ENCODE data around the gene NAA60.
"Not testable (repeated sequence)": the region's sequence is repeated elsewhere in the genome, so short reads cannot be mapped to it uniquely, and the experiment has no call there.

Gene NAA60

DNA sequence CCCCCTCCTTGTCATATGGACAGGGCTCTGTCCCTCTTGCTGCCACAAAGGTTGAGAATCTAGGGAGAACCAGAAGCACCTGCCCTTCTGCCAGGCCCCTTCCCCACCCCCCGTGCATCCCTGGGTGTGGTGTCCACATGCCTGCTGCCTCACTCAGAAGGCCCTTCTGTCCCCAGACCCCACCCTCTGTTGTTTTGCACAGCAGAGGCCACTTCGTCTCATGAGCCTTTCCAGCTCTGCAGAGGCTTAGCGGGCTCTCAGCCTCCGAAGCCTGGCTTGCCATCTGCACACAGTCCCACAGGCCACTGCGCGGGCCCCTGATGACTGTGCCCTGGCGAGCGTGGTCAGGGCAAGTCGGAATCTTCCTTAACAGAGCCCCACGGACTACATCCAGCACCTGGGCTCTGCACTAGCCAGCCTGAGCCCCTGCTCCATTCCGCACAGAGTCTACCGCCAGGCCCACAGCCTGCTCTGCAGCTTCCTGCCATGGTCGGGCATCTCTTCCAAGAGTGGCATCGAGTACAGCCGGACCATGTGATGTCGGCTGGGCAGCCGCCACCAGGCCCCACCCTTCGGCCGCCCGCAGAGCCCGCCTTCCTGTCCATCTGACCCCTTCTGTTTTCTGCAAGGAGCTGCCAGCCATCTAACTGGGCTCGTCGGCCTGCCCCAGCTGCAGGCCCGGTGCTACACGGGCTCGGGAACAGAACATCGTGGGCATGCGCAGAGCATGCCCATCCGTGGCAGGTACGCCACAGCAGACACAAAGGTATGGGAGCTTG lies 41.0 kb downstream of the NAA60 start:
- DNase-seq (ENCODE audit: low read depth): no peak

- no peak for DNase-seq (ENCODE audit: low read depth)
Observed at GRCh38 chr16:3485097-3485745, 41.7 kb downstream of the NAA60 start.

DNA sequence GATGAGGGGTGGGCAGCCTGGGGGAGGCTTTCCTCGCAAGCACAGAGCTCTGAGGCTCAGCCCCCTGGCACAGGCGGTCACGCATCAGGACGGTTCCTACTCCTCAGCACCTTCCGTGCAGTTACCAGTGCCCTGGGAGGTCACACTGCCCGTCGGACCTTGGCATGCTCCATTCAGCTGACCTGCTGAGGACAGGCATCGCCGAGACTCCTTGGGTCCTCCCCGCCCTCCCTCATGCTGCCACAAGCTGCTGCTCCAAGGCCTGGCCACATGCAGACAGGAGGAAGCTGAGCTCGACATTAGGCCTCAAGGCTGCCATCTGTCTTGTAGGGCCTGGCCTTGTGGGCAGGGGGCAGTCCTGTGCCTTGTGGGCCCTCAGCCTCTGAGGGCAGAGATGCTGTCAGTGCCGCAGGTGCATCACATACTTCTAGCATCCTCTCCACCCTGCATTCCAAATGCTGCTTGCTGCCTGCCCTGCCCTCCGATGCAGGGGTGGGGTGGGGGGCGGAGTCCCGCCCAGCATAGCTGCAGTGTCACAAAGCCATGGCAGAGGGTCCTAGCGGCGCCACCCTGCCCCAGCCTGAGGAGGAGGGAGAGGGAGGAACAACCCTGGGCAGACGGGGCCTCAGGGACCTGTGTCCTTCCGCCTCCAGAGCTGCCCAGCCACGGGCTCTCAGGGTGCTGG lies 42.5 kb downstream of the NAA60 start:
- DNase-seq (ENCODE audit: low read depth): no peak

GRCh38 chr16:3486506-3487215 lies 43.2 kb downstream of the NAA60 start:
- DNase-seq (ENCODE audit: low read depth): no peak

GRCh38 chr16:3487521-3488410 lies 44.3 kb downstream of the NAA60 start:
- DNase-seq (ENCODE audit: low read depth): no peak

- DNase-seq (ENCODE audit: low read depth): no peak
Observed at GRCh38 chr16:3488801-3489200, 45.3 kb downstream of the NAA60 start.

DNA sequence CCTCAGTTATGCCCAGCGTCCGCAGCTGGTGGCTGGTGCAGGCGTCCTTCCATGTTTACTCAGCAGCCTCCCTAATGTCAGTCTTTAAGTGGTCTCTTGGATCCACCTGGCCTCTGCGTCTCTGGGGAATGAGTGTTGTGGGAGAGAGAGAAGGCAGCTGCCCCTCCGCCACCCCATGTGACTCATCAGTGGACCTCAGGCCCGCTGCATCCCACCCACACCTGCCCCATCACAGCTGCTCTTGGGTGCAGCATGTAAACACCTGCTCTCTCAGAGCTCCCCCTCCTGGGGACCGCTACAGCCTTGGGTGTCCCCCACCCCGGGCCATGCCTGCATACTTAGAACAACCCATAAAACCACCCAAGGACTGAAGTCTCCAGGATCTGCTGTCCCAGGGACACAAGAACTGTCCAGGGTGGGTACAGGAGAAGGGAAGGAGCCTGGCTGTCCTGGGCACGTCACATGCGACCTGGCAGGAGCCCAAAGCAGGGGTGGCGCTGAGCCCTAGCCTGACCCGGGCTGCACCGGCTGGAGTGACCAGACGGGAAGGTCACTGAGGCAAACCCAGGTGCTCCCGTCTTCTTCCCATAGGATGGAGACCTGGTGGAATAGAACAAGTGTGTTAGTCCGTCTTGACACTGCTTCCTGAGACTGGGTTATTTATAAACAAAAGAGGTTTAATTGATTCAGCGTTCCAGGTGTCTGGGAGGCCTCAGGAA lies 47.6 kb downstream of the NAA60 start:
- no peak for DNase-seq (ENCODE audit: low read depth)

- DNase-seq (ENCODE audit: low read depth): no peak
Observed at GRCh38 chr16:3492356-3492755, 48.9 kb downstream of the NAA60 start.

DNA sequence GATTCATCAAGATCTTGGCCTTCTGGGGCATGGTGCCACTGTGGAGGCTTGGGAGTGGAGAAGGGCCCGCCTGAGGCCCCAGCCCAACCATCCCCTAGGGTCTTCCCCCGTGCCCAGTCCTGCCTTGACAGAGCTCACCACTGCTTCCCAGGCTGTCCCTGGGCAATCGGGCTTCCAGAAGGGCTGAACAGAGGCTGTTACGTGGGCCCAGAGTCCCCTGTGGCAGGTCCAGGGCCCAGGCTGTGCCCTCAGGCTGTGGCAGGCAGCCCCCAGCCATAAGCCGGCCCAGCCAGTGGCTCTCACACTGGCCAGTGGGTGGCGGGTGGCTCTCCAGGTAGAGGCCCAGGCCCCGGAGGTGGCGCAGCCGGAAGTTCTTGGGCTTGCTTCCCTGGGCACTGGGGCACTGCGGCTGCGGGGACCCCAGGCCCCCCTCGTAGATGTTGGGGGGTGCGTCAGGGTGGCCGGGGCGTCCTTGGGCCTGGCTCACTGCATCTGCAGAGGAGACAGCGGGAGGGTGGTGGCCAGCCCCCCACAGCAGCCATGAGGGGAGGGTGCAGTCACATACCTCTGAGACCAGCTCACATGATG lies 51.0 kb downstream of the NAA60 start:
- no peak for DNase-seq (ENCODE audit: low read depth)

DNA sequence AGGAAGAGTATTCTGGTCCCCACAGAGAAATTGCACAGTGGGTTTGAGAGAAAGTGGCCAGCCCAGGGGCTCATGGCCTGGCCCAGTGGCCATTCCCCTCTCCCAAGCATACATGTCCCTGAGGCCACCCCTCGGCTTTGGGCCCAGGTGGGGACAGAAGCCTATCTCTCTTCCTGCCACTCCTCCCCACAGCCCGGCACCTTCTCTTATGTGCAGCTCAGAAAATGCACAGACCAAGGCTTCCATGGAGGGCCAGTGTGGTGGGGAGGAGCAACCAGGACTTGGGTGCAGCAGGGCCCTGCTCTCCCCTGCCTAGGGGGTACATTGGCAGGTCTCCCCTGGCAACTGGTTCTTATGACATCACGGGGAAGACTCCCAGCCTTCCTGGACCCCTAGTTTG lies 51.7 kb downstream of the NAA60 start, which contains the start of gene C16orf90:
Gene C16orf90, minus strand, starts transcription at position 314 of the 400 bp plus-strand sequence. Its CDS starts 68 bp downstream, at position 246.
- DNase-seq (ENCODE audit: low read depth): no peak

- DNase-seq (ENCODE audit: low read depth): no peak
Observed at GRCh38 chr16:3496386-3496785, 52.9 kb downstream of the NAA60 start.

- DNase-seq (ENCODE audit: low read depth): no peak
Observed at GRCh38 chr16:3497771-3498170, 54.3 kb downstream of the NAA60 start.

DNA sequence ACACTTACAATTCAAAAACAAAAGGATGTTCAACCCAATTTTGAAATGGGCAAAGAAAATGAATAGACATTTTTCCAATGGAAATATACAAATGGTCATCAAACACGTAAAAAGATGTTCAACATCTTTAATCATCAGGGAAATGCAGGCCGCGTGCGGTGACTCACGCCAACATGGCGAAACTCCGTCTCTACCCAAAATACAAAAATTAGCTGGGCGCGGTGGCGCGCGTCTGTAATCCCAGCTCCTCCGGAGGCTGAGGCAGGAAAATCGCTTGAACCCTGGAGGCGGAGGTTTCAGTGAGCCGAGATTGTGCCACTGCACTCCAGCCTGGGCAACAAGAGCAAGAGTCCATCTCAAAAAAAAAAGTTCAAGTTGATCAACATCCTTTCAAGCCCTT lies 55.5 kb downstream of the NAA60 start:
- no peak for DNase-seq (ENCODE audit: low read depth)

- DNase-seq (ENCODE audit: low read depth): not testable (repeated sequence)
Observed at GRCh38 chr16:3501412-3501761, 57.9 kb downstream of the NAA60 start.

DNA sequence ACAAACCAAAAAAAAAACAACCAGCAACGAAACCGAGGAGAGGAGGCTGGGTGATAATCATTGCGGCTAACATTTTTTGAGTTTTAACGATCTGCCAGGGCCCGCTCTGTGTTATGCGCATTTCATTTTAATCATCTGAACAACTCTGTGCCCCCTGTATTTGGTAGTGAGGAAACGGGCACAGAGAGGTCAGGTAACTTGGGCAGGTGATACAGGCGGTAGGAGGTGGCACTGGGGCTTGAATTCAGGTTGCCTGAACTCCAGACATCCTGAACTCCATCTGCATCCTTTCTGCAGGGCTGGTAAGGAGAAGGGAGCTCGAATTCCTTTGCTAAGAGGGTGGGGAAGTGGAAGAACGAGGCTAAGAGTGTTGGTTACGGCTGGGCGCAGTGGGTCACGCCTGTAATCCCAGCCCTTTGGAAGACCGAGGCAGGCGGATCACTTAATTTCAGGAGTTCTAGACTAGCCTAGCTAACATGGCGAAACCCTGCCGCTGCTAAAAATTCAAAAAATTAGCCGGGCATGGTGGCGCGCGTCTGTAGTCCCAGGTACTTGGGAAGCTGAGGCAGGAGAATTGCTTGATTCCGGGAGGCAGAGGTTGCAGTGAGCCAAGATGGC lies 58.4 kb downstream of the NAA60 start:
- DNase-seq (ENCODE audit: low read depth): no peak

DNA sequence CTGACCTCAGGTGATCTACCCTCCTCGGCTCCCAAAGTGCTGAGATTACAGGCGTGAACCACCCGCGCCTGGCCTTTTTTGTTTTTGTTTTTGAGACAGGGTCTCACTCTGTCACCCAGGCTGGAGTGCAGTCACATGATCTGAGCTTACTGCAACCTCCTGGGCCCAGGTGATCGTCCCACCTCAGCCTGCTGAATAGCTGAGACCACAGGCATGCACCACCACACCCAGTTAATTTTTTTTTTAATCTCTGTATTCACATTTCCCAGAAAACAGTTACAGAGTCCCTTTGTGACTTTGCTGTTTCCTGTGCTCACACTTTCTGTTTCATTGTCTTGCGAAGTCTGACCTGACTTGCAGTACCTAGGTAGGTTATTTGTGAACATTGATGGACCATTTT lies 60.0 kb downstream of the NAA60 start:
- DNase-seq (ENCODE audit: low read depth): no peak

- no peak for DNase-seq (ENCODE audit: low read depth)
Observed at GRCh38 chr16:3508736-3509135, 65.3 kb downstream of the NAA60 start.

DNA sequence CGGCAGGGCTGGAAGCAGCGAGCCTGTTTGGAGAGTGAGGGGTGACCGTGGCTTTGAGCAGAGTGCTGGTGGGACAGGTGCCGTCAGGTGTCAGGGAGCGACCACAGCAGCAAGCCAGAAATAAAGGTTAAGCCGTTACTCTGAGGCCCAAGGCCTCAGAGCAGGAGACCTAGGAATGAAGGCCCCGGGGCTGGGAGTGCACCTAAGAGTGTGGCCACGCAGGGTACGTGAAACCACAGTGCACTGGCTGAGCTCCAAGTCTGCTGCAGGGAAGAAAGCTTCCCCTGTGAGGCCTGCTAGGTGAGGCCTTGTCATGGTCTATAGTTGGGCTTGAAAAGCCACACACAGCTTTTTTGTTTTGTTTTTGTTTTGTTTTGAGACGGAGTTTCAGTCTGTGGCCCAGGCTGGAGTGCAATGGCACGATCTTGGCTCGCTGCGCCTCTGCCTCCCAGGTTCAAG lies 66.0 kb downstream of the NAA60 start:
- no peak for DNase-seq (ENCODE audit: low read depth)

DNA sequence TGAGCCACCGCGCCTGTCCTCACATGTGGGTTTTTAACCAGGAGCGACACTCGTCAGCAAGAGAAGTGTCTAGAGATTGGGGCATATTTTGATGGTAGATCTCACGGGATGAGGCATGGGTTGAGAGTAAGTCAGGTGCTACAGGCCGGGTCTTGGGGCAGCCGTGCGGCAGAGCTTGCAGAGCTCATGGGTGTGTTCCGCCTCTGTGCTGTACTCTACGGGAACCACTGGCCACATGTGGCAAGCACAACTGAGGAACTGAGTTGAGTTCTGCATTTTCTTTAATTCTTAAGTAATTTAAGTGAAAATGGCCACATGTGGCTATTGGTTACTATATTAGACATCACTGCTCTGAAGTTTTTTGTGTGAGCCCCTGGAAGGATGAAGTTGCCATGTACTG lies 66.9 kb downstream of the NAA60 start:
- no peak for DNase-seq (ENCODE audit: low read depth)
